Right renal cortex interstitium (tissue), 3 donors: ENCODE measurements around the gene GLRX3. TPM values are rescaled to one million over a fixed set of nuclear protein-coding genes. Genes with fewer than 3 reads are reported as not detected.
A peak's percentile ranks its signal among the peaks of the same experiment; 100 is the strongest.
"Not testable (repeated sequence)": the region's sequence is repeated elsewhere in the genome, so short reads cannot be mapped to it uniquely, and the experiment has no call there.

Experiments used
- DNase-seq, 3 donors: peaks; one replicate each; pipeline ENCODE4 v3.0.0-alpha.2; 2013; ENCODE audit warnings: low read depth in 3 of 3, low spot score in 2 of 3
- polyA plus RNA-seq, 3 donors: library from polyadenylated mRNA; unstranded; fragments of 120-200 nt; gene quantifications; one replicate each; pipeline ENCODE4 v1.2.1, GENCODE V29; 2013; ENCODE audit not compliant: insufficient read length in 3 of 3

GLRX3 gene
- polyA plus RNA-seq: 10 to 100 TPM; 84.7 to 87.7 (median 86.7) TPM

DNA sequence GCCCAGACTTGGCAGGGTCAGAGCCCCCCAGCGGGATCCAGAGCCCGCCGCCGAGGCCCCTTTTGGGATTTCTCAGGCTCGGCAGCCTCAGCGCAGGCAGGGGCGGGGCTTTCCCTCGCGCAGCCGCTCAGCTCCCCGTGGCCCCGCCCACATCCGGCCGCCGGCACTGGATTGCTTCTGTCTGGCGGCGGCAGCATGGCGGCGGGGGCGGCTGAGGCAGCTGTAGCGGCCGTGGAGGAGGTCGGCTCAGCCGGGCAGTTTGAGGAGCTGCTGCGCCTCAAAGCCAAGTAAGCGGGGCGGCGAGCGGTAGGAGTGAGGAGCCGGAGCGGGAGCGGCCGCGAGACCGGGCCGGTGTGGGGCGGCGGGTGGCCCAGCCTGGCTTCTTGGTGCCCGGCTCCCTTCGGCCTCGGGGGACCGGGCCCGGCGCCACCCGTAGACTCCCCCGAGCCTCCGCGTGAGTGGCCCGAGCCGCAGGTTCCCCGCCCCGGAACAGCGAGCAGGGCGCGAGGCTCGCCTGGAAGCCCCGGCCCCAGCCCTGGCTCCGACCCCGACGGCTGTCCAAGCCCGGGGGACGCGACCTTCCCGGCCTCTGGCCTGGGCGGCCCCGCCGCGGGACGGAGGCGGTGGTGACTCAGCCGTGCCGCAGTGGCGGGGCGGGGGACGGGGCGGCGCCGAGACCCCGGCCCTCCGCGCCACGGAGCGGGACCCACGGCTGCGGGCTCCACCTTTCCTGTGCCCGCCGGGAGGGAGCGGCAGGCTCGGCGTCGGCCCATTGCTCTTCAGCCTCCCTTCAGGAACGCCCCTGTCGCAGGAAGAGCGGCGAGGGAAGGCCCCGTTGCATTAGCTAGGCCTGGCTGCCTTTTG is at the start of gene GLRX3:
TSS of gene GLRX3 (plus strand) at position 166 of the 864 bp plus-strand sequence. CDS start at position 196, 30 bp downstream.
- DNase-seq: peak in 2 of 3 donors; percentile 66 to 76

DNA sequence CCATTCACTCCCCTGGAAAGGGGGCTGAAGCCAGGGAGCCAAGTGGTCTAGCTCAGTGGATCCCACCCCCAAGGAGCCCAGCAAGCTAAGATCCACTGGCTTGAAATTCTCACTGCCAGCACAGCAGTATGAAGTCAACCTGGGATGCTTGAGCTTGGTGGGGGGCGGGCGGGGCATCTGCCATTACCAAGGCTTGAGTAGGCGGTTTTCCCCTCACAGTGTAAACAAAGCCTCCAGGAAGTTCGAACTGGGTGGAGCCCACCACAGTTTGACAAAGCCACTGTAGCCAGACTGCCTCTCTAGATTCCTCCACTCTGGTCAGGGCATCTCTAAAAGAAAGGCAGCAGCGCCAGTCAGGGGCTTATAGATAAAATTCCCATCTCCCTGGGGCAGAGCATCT is 45.6 kb upstream of the GLRX3 start:
- DNase-seq: not testable (repeated sequence)

DNA sequence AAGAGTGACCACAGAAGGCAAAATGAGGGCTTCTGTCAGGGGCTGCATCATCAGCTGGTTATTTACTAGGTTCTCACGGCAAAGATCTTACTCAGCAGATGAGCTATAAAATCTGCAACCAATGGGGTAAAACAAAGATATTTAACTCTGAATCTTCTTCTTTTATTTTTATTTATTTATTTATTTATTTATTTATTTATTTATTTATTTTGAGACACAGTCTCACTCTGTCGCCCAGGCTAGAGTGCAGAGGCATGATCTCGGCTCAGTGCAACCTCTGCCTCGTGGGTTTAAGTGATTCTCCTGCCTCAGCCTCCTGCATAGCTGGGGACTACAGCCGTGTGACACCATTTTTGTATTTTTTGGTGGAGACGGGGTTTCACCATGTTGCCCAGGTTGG is 36.8 kb upstream of the GLRX3 start:
- no peak for DNase-seq

DNA sequence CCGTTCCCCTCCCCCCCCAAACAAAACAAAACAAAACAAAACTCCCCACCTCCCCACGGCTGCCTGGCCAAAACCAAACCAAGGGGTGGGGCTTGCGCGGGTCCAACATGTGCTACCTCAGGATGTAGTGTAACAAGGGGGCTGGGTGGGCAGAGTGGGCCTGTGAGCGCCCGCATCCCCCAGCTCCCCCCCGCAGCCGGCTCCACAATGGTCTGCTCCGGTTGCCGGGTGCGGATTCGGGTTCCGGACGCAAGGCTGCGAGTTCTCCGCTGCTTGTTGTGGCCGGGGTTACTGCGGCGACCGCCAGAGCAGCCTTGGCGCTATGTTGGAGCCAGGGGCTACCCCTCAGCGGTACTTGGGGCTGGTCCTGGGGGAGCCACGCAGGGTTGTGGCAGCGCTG is 30.5 kb upstream of the GLRX3 start:
- DNase-seq: no peak

DNA sequence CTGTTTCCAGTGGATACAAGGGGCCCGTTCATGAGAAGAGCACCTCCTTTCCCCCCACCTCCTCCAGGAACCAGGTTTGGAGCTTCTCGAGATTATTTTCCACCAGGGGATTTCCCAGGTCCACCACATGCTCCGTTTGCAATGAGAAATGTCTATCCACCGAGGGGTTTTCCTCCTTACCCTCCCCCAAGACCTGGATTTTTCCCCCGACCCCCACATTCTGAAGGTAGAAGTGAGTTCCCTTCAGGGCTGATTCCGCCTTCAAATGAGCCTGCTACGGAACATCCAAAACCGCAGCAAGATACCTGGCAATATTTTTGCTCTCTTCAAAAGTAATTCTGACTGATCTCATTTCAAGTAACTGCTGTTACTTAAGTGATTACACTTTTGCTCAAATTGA is 28.0 kb upstream of the GLRX3 start:
- DNase-seq: not testable (repeated sequence)

- DNase-seq: no peak
Measured at GRCh38 chr10:130108934-130109604, 27.1 kb upstream of the GLRX3 start.

DNA sequence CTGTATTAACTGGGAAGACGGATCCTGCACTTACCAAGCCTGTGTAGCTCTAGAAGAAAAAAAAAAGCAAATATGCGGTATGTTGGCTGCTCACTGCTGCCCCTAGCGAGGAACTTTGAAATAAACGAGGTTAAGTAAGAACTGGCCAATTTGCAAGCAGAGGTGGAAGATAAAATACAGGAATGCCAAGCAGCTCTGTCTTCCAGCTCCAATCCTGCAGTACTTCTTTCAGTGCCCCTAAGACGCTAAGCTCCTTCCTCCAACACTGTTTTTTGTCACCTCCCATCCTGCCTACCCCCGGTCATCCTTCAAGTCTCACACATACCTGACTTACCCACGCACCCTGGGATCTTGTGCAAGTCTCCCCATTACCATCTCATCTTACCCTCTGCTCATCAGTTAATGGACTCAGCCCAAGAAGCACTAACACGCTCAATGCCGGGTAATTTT is 26.4 kb upstream of the GLRX3 start:
- peak; percentile 89 to 94 (median 90) for DNase-seq

GRCh38 chr10:130110246-130111112 is 25.7 kb upstream of the GLRX3 start, which contains the start of gene C10orf143:
Gene C10orf143 (minus strand): TSS chr10:130110830. CDS start chr10:130110772, 58 bp downstream.
- peak; percentile 95 to 96 (median 96) for DNase-seq

DNA sequence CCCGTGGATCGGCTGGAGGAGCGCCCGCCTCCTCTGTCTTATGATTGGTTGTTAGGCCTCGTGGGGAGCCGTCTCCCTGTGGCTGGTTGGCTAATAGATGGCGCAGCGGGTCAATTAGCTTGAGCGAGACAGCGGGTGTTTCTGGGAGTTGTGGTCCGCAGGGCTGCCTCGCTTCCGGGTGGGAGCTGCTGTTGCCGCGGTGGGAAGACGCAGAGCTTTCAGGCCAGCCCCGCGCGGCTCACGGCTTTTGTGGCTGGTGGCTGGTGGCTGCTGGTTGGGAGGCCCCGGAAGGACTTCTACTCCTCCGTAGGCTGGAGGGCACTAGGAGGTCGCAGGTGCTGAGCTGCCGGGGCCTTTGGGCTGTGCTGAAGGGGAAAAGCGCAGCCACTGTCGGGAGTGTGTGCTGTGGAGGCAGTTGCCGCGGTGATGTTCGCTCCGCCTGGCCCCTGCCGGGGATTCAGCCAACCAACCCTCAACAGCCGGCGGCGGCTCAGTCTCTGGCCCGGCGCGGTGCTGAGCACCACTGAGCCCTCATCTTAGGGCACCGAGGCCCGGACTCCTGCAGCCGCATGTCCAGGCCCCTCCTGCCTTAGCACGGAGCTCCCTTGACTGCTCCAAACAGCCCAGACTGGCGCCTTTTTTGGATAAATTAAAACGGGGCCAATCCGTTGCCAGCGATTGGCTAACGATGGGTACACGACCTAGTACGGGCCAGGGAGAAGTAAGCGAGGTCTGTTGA is 24.9 kb upstream of the GLRX3 start:
- DNase-seq: peak in 2 of 3 donors; percentile 93 to 95

DNA sequence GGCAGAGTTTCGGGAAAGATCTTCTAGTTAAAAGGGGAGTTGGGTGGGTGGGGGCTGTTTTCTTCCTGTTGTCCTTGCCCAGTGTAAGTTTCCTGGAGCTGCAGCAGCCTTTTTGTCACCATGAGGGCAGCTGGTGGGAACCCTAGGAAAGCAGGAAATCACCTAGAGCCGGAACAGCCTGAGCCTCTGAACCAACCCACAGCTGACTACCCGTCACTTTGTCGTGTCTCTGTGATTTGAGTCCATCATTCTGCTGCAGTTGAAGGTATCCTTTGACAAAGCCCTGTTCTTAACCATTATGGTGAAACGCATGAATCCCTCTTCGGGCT is 24.4 kb upstream of the GLRX3 start:
- DNase-seq: no peak

DNA sequence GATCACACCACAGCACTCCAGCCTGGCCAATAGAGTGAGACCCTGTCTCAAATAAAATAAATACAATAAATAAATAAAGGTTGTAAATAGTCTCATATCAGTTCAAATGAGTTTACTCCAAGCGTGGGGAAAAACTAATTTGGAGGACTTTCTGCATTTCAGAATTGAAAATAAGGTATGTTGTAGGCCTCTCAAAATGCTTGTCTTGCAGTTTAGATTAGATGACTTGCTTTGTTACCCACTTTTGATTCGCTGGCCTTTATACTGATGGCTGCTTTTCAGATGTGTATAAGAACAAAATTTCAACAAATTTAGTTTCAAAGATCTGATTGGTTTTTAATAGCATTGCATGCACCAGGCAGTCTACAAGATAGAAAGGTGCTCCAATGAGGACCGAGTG is 23.4 kb upstream of the GLRX3 start:
- DNase-seq: no peak

DNA sequence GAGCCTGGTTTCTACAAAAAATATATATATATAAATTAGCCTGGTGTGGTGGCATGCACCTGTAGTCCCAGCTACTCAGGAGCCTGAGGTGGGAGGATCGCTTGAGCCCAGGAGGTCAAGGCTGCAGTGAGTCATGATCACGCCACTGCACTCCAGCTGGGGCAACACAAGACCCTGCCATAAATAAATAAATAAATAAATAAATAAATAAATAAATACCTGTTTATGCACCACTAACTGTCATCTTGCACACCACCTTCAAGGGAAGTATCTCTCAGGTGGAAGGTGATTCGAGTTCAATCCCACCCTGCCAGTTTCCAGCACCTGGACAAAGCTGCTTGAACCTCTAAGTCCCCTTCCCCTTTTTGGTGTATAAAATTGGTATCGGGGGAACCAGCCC is 19.2 kb upstream of the GLRX3 start:
- DNase-seq: not testable (repeated sequence)

DNA sequence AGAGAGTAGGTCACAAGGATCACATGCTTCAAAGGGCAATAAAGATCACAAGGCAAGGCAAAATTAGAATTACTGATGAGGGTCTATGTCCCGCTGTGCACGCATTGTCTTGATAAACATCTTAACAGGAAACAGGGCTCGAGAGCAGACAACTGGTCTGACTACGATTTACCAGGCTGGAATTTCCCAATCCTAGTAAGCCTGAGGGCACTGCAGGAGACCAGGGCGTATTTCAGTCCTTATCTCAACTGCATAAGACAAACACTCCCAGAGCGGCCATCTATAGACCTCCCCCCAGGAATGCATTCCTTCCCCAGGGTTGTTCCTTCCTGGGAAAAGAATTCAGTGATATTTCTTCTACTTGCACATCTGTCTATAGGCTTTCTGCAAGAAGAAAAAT is 18.7 kb upstream of the GLRX3 start:
- not testable (repeated sequence) for DNase-seq

GRCh38 chr10:130121486-130122079 is 14.6 kb upstream of the GLRX3 start:
- DNase-seq: no peak

DNA sequence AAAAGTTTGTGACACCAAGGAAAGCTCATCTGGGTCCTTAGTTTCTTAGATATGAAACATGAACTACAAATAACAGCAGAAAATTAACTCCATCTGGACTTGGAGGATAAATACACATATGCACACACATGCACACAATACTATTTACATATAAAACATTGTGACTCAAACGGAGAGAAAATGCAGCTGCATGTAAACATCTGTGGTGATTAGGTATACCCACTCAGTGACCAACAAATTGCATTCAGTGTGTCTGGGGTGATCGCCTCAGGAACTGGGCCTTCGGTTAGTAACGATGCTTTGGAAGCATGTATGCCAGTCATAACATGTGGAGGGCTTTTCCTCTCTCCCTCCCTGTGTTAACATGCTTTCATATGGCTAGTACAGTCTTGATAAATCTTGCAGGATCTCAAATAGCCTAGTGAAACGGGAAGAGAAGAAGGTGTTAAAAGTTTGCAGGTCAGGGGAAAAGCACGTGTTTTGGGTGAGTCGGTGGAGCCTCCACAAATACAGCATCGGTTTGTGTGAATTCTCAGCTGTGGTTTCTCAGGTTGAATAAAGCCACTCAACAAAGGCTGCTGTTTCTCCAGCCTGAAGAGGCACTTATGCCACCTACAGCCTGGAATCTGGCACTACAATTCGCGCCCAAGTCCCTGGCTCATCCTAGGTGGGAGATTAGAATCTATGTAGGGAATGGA is 8.7 kb upstream of the GLRX3 start:
- peak in 2 of 3 donors; percentile 51 for DNase-seq

DNA sequence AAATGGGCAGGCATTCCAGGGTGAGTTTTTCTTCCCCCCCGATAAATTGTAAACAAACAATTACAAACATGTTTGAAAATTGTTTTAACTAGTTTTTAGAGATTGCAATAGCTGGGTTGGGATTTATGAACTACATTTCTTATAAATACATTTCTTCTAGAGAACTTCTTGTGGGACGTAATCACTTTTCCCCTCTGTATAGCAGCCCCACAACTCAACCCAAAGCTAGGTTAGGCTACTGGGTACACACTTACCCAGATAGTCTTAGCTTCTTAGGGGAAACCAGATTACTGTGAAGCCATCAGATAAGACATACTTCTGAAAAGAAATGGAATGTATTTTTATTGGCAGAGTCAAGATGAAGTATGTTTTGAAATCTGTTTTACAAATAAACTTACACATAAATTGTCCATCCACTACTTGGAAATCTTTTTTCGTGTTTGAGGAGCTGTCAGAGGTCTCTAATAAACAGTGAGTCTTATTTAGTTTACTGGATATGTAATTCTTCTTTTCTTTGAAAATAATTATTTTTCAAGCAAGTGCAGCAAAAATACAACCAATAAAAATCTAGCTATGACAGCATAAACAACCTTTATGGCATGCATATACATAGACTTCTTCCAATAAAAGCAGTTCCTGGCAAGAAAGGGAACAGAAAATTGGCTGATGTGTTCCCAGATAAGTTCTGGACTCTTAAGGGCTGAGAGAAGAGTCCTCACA is 8.0 kb upstream of the GLRX3 start:
- DNase-seq: no peak

DNA sequence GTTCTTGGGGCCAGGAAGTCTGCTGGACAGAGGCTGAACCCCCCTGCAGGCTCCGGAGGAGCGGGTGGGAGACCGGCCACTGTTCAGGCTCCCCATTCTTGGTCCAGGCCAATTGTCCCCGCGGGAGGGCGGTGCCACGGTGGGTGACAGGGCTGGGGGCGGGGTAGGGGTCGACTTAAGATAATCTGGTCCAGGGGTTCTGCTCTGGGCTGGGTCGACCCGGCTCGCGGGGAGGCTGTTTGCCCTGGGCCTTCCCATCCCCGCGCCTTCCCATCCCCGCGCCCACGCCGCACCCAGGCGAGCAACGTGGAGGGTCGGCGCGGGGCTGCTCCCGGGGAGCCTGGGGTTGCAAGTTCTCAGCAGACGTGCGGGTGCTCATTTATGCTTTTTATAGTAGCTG is 7.3 kb upstream of the GLRX3 start:
- no peak for DNase-seq

DNA sequence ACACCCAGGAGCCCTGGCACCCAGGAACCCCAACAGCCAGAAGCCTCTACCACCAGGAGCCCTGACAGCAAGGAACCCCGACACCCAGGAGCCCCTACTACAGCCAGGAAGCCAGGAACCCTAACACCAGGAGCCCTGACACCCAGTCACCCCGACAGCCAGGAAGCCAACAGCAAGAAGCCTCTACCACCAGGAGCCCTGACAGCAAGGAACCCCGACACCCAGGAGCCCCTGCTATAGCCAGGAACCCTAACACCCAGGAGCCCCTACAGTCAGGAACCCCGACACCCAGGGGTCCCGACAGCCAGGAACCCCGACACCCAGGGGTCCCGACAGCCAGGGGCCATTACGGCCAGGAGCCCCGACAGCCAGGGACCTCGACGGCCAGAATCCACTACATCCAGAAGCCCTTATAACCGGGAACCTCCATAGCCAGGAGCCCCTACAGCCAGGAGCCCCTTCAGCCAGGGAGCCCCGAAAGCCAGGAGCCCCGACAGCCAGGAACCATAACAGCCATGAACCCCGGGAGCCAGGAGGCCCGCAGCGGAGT is 440 bp upstream of the GLRX3 start:
- DNase-seq: no peak
